HepG2 (cell line): ENCODE results near the gene YPEL3. TPM values are rescaled to one million over a fixed set of nuclear protein-coding genes. Genes with fewer than 3 reads are reported as not detected.

Source experiments
- ATAC-seq: fragments of 200-7000 bp; cut with Tn5 transposase; 3 replicates; pipeline ENCODE4 v1.9.1; 2020; ENCODE audit warnings: mild to moderate bottlenecking, moderate library complexity
- BruUV-seq: library from RNA; stranded (reverse); fragments of 400-500 nt; replicated peaks from 2 replicates; lab custom pipeline; 2021; lab: Mats Ljungman, UMichigan
- CTCF ChIA-PET: fragments of 300-600 bp; formaldehyde crosslinking; extraction: SDS; loops from one replicate; lab custom pipeline; 2021; ENCODE audit warnings: low total read pairs, inconsistent platforms, low intra/inter-chr PET ratio; lab: Yijun Ruan, JAX
- POLR2A ChIA-PET: fragments of 350-600 bp; sonication (Branson Sonifier 250); formaldehyde crosslinking; loops from one replicate; lab custom pipeline; 2020; ENCODE audit warnings: antibody characterized with exemption, inconsistent platforms; lab: Yijun Ruan, JAX
- DNase-seq: peaks from one replicate; pipeline ENCODE4 v3.0.0-alpha.2; 2015; ENCODE audit warnings: low spot score
- FAIRE-seq: peaks from 3 replicates; lab custom pipeline; 2011; peaks lifted over from hg19 to GRCh38; lab: Jason Lieb, UNC
- H2AFZ ChIP-seq: one replicate; pipeline ENCODE4 v1.6.1; 2011; ENCODE audit warnings: low read length, inconsistent platforms
- H3K27ac ChIP-seq: fragments of 300-600 bp; 3 replicates; pipeline ENCODE4 v1.8.0; 2011; ENCODE audit warnings: mixed run types, mild to moderate bottlenecking, mixed read lengths, low read length, inconsistent platforms; ENCODE audit not compliant: insufficient read depth; ENCODE audit errors: extremely low read length
- H3K27me3 ChIP-seq, 2 experiments: fragments of 200-600 bp in 1 of 2; 2 replicates in 1 of 2; 3 replicates in 1 of 2; pipeline versions ENCODE4 v1.6.0 to v1.8.0; 2011; ENCODE audit warnings: low read length in 2 of 2, mild to moderate bottlenecking in 2 of 2, moderate library complexity in 2 of 2, inconsistent platforms in 1 of 2; ENCODE audit not compliant: insufficient read depth in 2 of 2, control insufficient read depth in 1 of 2
- H3K36me3 ChIP-seq, 2 experiments: fragments of 200-600 bp in 1 of 2; replicated peaks in 1 of 2; 2 replicates in 1 of 2; 3 replicates in 1 of 2; pipeline versions ENCODE4 v1.5.1 to v1.8.0; 2011; ENCODE audit warnings: low read length in 2 of 2, inconsistent platforms in 1 of 2; ENCODE audit not compliant: insufficient read depth in 2 of 2, control insufficient read depth in 1 of 2
- H3K4me1 ChIP-seq: 2 replicates; pipeline ENCODE4 v1.5.1; 2012; ENCODE audit warnings: low read length, inconsistent platforms; ENCODE audit not compliant: insufficient read depth
- H3K4me2 ChIP-seq: 2 replicates; pipeline ENCODE4 v1.6.0; 2011; ENCODE audit warnings: low read depth, low read length, inconsistent platforms
- H3K4me3 ChIP-seq, 3 experiments: fragments of 200-600 bp in 1 of 3; sonication (generic), shearing (Covaris generic) in 1 of 3; replicated peaks in 1 of 3; 2 replicates each; pipeline ENCODE4 v1.5.1; 2011 to 2016; ENCODE audit warnings: low read length in 3 of 3, inconsistent platforms in 2 of 3, low read depth in 2 of 3, mild to moderate bottlenecking in 2 of 3, control low read depth in 1 of 3, mixed read lengths in 1 of 3; ENCODE audit not compliant: insufficient read depth in 1 of 3
- H3K79me2 ChIP-seq: one replicate; pipeline ENCODE4 v1.6.1; 2011; ENCODE audit warnings: low read length, inconsistent platforms; ENCODE audit not compliant: insufficient read depth
- H3K9ac ChIP-seq: 2 replicates; pipeline ENCODE4 v1.6.0; 2011; ENCODE audit warnings: mild to moderate bottlenecking, low read depth, low read length, inconsistent platforms; ENCODE audit not compliant: insufficient read depth
- H3K9me3 ChIP-seq: 2 replicates; pipeline ENCODE4 v1.5.1; 2012; ENCODE audit warnings: mild to moderate bottlenecking, low read length
- H4K20me1 ChIP-seq: 2 replicates; pipeline ENCODE4 v1.6.0; 2011; ENCODE audit warnings: inconsistent platforms, mild to moderate bottlenecking, low read length, moderate library complexity; ENCODE audit not compliant: insufficient read depth
- PITX1 ChIP-seq: sonication (generic); formaldehyde crosslinking; IDR thresholded peaks from 2 replicates; pipeline ENCODE4 v1.5.1; 2020; ENCODE audit warnings: mild to moderate bottlenecking, missing genetic modification reagents
- SNAI1 ChIP-seq: sonication (generic); formaldehyde crosslinking; IDR thresholded peaks from 2 replicates; pipeline ENCODE4 v1.5.0; 2020; ENCODE audit warnings: mild to moderate bottlenecking, missing genetic modification reagents, borderline replicate concordance
- SRSF1 ChIP-seq: fragments of 200-400 bp; formaldehyde crosslinking; optimal IDR thresholded peaks from 2 replicates; pipeline ENCODE3; 2017; ENCODE audit warnings: mild to moderate bottlenecking, low read depth, low read length, moderate library complexity
- TBX3 ChIP-seq: fragments of 450-650 bp; IDR thresholded peaks from 2 replicates; pipeline ENCODE4 v1.6.1; 2017; ENCODE audit warnings: antibody characterized with exemption, mild to moderate bottlenecking, inconsistent platforms, borderline replicate concordance
- U2AF2 ChIP-seq: fragments of 200-400 bp; formaldehyde crosslinking; IDR thresholded peaks from 2 replicates; pipeline ENCODE4 v1.6.1; 2017; ENCODE audit warnings: low read depth, mild to moderate bottlenecking, low read length
- ZNF660 ChIP-seq: sonication (generic); formaldehyde crosslinking; IDR thresholded peaks from 2 replicates; pipeline ENCODE4 v1.5.1; 2020; ENCODE audit warnings: mild to moderate bottlenecking, low read depth, missing genetic modification reagents, borderline replicate concordance
- WGBS: methylation state at CpG from one replicate; pipeline ENCODE4 v1.1.6; 2017; ENCODE audit warnings: low lambda C conversion rate; 5-methylcytosine and 5-hydroxymethylcytosine counted together
- in situ Hi-C: cut with HindIII; loops from 2 replicates; pipeline ENCODE4 v1.10.0; 2017; ENCODE audit warnings: low pct_unique_long_range_greater_than_20kb; ENCODE audit not compliant: extremely low pct_ligation_motif_present
- intact Hi-C: fragments of 100-400 bp; cut with micrococcal nuclease; formaldehyde crosslinking; loops from one replicate; pipeline ENCODE4 v1.10.0; 2022; ENCODE audit not compliant: unreplicated experiment
- polyA plus RNA-seq, 8 experiments: library from polyadenylated mRNA; depleted of rRNA in 3 of 8; stranded (reverse) in 7 of 8; unstranded in 1 of 8; fragments of >200 nt; fragmentation: Illumina TruSeq in 4 of 8; extraction: Trizol in 4 of 8; gene quantifications; 2 replicates each; pipeline versions ENCODE4 v1.2.1 to v1.2.3, GENCODE V29; 2011 to 2016; ENCODE audit warnings: low read depth in 4 of 8, missing spikeins in 1 of 8, mixed read lengths in 1 of 8; ENCODE audit not compliant: insufficient read depth in 1 of 8
- total RNA-seq, 5 experiments: library from RNA; depleted of rRNA; stranded (reverse); fragments of >200 nt; fragmentation: Illumina TruSeq; extraction: Trizol; gene quantifications; 2 replicates each; pipeline ENCODE4 v1.2.3, GENCODE V29; 2016; ENCODE audit warnings: low read depth in 1 of 5
- TF ChIP-seq, protein P1 (sequence below): sonication (generic); formaldehyde crosslinking; conservative IDR thresholded peaks from 2 replicates; pipeline ENCODE4 v1.4.0; 2020; ENCODE audit warnings: missing genetic modification reagents
- TF ChIP-seq, protein P2 (sequence below): IDR thresholded peaks from 2 replicates; pipeline ENCODE4 v1.4.0; 2020; ENCODE audit warnings: mild to moderate bottlenecking, missing genetic modification reagents
- TF ChIP-seq, protein P3 (sequence below): sonication (generic); formaldehyde crosslinking; IDR thresholded peaks from 2 replicates; pipeline ENCODE4 v1.5.0; 2020; ENCODE audit warnings: mild to moderate bottlenecking, missing genetic modification reagents, borderline replicate concordance
- TF ChIP-seq, protein P4 (sequence below): sonication (generic); formaldehyde crosslinking; IDR thresholded peaks from 2 replicates; pipeline ENCODE4 v1.5.0; 2020; ENCODE audit warnings: mild to moderate bottlenecking, missing genetic modification reagents

YPEL3 gene
- total and polyA plus RNA-seq, 2 of the 13 experiments (the other 11 are each of a cell fraction or from before 2014, with no cell fraction given) = 5.4 to 47.0 TPM

DNA sequence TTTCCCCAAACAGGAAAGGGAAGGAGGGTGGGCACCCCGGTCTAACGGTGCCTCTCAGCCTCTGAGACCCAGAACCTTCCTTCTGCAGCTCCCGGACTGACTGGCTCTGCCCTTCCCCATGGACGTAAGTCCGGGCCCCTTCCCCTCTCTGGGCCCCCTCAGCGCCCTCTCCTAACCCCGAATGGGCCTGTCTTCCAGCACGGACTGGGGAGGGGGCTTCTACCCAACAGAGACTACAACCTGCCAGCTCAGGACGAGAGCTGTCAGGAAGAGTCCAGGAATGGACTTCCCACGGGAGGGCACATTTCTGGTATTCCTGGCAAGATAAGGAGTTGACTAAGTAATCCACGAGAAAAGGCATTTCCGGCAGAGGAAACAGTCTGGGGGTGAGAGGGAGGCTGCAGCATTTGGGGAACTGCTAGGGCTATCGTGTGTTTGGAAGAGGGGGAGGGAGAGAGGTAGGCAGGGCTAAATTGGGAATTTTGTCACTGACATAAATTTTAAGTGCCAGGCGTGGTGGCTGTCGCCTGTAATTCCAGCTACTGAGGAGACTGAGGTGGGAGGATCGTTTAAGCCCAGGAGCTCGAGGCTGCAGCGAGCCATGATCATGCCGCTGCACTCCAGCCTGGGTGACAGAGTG, 42.5 kb downstream of the YPEL3 start:
- Histone ChIP-seq H3K4me1 (peaks cover 26% of the 10 kb centered on the region), H2AFZ (no peak overlapping the region), H3K4me2 (peak overlapping the region; percentile 96), H3K27ac (no peak overlapping the region), H3K9me3 (no peaks in the 10 kb centered on the region), H3K79me2 (no peaks in the 10 kb centered on the region), H4K20me1 (no peaks in the 10 kb centered on the region), H3K36me3 (no peaks in the 10 kb centered on the region), H3K27me3 (peaks cover 0 to 7% of the 10 kb centered on the region in 2 experiments; a peak in 2 of 5 replicates), H3K4me3 (peak overlapping the region; percentile 63 to 77 (median 75)), H3K9ac (peak overlapping the region; percentile 51)
- intact Hi-C loops (no loop called here), in situ Hi-C loops (no loop called here)
- ChIA-PET CTCF (interaction anchor here (1.2 kb wide), 1 partner anchor 21 kb away, joined by 5 read pairs; no protein-coding TSS in a partner anchor), POLR2A (interaction anchor here (1.0 to 5.6 kb wide), 5 partner anchors 11 to 238 kb away, joined by 3 to 66 read pairs (median 4); partner anchors contain the start of genes ALDOA, PAGR1, SEZ6L2 and TBX6)
- DNase-seq (no peak), ATAC-seq (peak; percentile 15), FAIRE-seq (no peak)
- 4% methylated on average over 19 of the region's 19 CpGs for WGBS
- no TSS peak for BruUV-seq
- TF ChIP-seq, protein P1, sequence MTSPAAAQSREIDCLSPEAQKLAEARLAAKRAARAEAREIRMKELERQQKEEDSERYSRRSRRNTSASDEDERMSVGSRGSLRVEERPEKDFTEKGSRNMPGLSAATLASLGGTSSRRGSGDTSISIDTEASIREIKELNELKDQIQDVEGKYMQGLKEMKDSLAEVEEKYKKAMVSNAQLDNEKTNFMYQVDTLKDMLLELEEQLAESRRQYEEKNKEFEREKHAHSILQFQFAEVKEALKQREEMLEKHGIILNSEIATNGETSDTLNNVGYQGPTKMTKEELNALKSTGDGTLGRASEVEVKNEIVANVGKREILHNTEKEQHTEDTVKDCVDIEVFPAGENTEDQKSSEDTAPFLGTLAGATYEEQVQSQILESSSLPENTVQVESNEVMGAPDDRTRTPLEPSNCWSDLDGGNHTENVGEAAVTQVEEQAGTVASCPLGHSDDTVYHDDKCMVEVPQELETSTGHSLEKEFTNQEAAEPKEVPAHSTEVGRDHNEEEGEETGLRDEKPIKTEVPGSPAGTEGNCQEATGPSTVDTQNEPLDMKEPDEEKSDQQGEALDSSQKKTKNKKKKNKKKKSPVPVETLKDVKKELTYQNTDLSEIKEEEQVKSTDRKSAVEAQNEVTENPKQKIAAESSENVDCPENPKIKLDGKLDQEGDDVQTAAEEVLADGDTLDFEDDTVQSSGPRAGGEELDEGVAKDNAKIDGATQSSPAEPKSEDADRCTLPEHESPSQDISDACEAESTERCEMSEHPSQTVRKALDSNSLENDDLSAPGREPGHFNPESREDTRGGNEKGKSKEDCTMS = no peak
- TF ChIP-seq TBX3 (no peak), SRSF1 (peak; percentile 3), SNAI1 (CRISPR knock-in tag) (0 out of 2 replicates have a peak, but pooled peaks have one; percentile 59), ZNF660 (no peak), U2AF2 (0 out of 2 replicates have a peak, but pooled peaks have one; percentile 3), PITX1 (CRISPR knock-in tag) (0 out of 2 replicates have a peak, but pooled peaks have one; percentile 24)
- TF ChIP-seq, protein P2, sequence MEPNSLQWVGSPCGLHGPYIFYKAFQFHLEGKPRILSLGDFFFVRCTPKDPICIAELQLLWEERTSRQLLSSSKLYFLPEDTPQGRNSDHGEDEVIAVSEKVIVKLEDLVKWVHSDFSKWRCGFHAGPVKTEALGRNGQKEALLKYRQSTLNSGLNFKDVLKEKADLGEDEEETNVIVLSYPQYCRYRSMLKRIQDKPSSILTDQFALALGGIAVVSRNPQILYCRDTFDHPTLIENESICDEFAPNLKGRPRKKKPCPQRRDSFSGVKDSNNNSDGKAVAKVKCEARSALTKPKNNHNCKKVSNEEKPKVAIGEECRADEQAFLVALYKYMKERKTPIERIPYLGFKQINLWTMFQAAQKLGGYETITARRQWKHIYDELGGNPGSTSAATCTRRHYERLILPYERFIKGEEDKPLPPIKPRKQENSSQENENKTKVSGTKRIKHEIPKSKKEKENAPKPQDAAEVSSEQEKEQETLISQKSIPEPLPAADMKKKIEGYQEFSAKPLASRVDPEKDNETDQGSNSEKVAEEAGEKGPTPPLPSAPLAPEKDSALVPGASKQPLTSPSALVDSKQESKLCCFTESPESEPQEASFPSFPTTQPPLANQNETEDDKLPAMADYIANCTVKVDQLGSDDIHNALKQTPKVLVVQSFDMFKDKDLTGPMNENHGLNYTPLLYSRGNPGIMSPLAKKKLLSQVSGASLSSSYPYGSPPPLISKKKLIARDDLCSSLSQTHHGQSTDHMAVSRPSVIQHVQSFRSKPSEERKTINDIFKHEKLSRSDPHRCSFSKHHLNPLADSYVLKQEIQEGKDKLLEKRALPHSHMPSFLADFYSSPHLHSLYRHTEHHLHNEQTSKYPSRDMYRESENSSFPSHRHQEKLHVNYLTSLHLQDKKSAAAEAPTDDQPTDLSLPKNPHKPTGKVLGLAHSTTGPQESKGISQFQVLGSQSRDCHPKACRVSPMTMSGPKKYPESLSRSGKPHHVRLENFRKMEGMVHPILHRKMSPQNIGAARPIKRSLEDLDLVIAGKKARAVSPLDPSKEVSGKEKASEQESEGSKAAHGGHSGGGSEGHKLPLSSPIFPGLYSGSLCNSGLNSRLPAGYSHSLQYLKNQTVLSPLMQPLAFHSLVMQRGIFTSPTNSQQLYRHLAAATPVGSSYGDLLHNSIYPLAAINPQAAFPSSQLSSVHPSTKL (CRISPR knock-in tag) = no peak
- TF ChIP-seq, protein P3, sequence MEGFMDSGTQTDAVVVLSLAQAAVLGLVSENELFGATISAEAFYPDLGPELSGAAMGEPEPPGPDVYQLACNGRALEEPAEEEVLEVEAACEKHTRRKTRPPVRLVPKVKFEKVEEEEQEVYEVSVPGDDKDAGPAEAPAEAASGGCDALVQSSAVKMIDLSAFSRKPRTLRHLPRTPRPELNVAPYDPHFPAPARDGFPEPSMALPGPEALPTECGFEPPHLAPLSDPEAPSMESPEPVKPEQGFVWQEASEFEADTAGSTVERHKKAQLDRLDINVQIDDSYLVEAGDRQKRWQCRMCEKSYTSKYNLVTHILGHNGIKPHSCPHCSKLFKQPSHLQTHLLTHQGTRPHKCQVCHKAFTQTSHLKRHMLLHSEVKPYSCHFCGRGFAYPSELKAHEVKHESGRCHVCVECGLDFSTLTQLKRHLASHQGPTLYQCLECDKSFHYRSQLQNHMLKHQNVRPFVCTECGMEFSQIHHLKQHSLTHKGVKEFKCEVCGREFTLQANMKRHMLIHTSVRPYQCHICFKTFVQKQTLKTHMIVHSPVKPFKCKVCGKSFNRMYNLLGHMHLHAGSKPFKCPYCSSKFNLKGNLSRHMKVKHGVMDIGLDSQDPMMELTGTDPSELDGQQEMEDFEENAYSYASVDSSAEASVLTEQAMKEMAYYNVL (CRISPR knock-in tag) = no peak
- TF ChIP-seq, protein P4, sequence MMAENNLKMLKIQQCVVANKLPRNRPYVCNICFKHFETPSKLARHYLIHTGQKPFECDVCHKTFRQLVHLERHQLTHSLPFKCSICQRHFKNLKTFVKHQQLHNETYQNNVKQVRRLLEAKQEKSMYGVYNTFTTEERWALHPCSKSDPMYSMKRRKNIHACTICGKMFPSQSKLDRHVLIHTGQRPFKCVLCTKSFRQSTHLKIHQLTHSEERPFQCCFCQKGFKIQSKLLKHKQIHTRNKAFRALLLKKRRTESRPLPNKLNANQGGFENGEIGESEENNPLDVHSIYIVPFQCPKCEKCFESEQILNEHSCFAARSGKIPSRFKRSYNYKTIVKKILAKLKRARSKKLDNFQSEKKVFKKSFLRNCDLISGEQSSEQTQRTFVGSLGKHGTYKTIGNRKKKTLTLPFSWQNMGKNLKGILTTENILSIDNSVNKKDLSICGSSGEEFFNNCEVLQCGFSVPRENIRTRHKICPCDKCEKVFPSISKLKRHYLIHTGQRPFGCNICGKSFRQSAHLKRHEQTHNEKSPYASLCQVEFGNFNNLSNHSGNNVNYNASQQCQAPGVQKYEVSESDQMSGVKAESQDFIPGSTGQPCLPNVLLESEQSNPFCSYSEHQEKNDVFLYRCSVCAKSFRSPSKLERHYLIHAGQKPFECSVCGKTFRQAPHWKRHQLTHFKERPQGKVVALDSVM (CRISPR knock-in tag) = peak; percentile 51; the same call in 1 of the 2 replicates
